ENCODE data around the gene KIF13A.
"Not testable (repeated sequence)": the region's sequence is repeated elsewhere in the genome, so short reads cannot be mapped to it uniquely, and the experiment has no call there.

DNA sequence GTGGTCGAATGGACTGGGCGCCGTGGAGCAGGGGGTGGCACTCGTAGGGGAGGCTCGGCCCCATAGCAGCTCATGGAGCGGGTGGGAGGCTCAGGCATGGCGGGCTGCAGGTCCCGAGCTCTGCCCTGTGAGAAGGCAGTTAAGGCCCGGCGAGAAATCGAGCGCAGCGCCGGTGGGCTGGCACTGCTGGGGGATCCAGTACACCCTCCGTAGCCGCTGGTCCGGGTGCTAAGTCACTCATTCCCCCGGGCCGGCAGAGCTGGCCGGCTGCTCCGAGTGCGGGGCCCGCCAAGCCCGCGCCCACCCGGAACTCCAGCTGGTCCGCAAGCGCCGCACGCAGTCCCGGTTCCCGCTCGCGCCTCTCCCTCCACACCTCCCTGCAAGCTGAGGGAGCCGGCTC is 242.1 kb downstream of the KIF13A start:
- TF ChIP-seq, protein P1, sequence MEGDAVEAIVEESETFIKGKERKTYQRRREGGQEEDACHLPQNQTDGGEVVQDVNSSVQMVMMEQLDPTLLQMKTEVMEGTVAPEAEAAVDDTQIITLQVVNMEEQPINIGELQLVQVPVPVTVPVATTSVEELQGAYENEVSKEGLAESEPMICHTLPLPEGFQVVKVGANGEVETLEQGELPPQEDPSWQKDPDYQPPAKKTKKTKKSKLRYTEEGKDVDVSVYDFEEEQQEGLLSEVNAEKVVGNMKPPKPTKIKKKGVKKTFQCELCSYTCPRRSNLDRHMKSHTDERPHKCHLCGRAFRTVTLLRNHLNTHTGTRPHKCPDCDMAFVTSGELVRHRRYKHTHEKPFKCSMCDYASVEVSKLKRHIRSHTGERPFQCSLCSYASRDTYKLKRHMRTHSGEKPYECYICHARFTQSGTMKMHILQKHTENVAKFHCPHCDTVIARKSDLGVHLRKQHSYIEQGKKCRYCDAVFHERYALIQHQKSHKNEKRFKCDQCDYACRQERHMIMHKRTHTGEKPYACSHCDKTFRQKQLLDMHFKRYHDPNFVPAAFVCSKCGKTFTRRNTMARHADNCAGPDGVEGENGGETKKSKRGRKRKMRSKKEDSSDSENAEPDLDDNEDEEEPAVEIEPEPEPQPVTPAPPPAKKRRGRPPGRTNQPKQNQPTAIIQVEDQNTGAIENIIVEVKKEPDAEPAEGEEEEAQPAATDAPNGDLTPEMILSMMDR (IDR thresholded peaks at IDR 0.05): not testable (repeated sequence)
- TF ChIP-seq POLR2A (IDR thresholded peaks at IDR 0.05): not testable (repeated sequence)

Data from Peyer's patch (tissue), 4 donors.